PC-9 (cell line): Measurements from ENCODE around the gene TOM1. TPM values are rescaled to one million over a fixed set of nuclear protein-coding genes. Genes with fewer than 3 reads are reported as not detected.

Source experiments
- BruUV-seq: library from RNA; stranded (reverse); fragments of 400-500 nt; replicated peaks from 2 replicates; lab custom pipeline; 2021; lab: Mats Ljungman, UMichigan
- CTCF ChIA-PET: fragments of 300-600 bp; sonication (Branson Sonifier 250); formaldehyde crosslinking; loops from one replicate; lab custom pipeline; 2022; ENCODE audit warnings: antibody characterized with exemption; lab: Charles Lee
- POLR2A ChIA-PET: fragments of 300-600 bp; sonication (Branson Sonifier 250); formaldehyde crosslinking; loops from one replicate; lab custom pipeline; 2022; ENCODE audit warnings: antibody characterized with exemption; ENCODE audit not compliant: unreplicated experiment; lab: Charles Lee
- DNase-seq, 2 experiments: peaks; one replicate each; pipeline versions ENCODE4 v3.0.0 to v3.0.0-alpha.2; 2015 to 2022; ENCODE audit warnings: mixed read lengths in 1 of 2
- H2AFZ ChIP-seq: fragments of 200-600 bp; sonication (generic); 2 replicates; pipeline ENCODE4 v1.8.1; 2017; ENCODE audit warnings: antibody characterized with exemption
- H3F3A ChIP-seq: fragments of 200-600 bp; sonication (generic); 2 replicates; pipeline ENCODE4 v1.8.1; 2017; ENCODE audit warnings: antibody characterized with exemption, mild to moderate bottlenecking, low read depth; ENCODE audit not compliant: insufficient read depth
- H3K27ac ChIP-seq: fragments of 200-600 bp; sonication (generic); 2 replicates; pipeline ENCODE4 v1.6.1; 2016; ENCODE audit warnings: mixed run types
- H3K27me3 ChIP-seq: fragments of 200-600 bp; sonication (generic); 2 replicates; pipeline ENCODE4 v1.6.1; 2016; ENCODE audit warnings: low read depth, mixed run types; ENCODE audit not compliant: insufficient read depth
- H3K36me3 ChIP-seq: fragments of 200-600 bp; sonication (generic); 2 replicates; pipeline ENCODE4 v1.6.1; 2016; ENCODE audit warnings: low read depth, mixed run types
- H3K4me1 ChIP-seq: fragments of 200-600 bp; sonication (generic); replicated peaks from 2 replicates; pipeline ENCODE4 v1.6.1; 2016; ENCODE audit warnings: mixed run types; ENCODE audit not compliant: insufficient read depth
- H3K4me2 ChIP-seq: fragments of 200-600 bp; sonication (generic); 2 replicates; pipeline ENCODE4 v1.6.1; 2017; ENCODE audit warnings: mixed run types
- H3K4me3 ChIP-seq: fragments of 200-600 bp; sonication (generic); 2 replicates; pipeline ENCODE4 v1.6.1; 2016; ENCODE audit warnings: mixed run types
- H3K79me2 ChIP-seq: fragments of 200-600 bp; sonication (generic); 2 replicates; pipeline ENCODE4 v1.6.1; 2017; ENCODE audit warnings: low read depth, mixed run types
- H3K9me2 ChIP-seq: fragments of 200-600 bp; sonication (generic); 2 replicates; pipeline ENCODE4 v1.8.1; 2017; ENCODE audit warnings: mild to moderate bottlenecking; ENCODE audit not compliant: insufficient read depth
- H3K9me3 ChIP-seq: fragments of 200-600 bp; sonication (generic); 2 replicates; pipeline ENCODE4 v1.8.1; 2016; ENCODE audit warnings: low read depth; ENCODE audit not compliant: insufficient read depth
- H4K20me1 ChIP-seq: fragments of 200-600 bp; sonication (generic); 2 replicates; pipeline ENCODE4 v1.8.1; 2017; ENCODE audit not compliant: insufficient read depth
- CTCF ChIP-seq: fragments of 200-600 bp; sonication (generic); conservative IDR thresholded peaks from 2 replicates; pipeline ENCODE4 v1.6.1; 2017; ENCODE audit warnings: mixed run types, antibody characterized with exemption, mild to moderate bottlenecking, moderate library complexity
- EZH2 ChIP-seq: fragments of 200-600 bp; sonication (generic); IDR thresholded peaks from 2 replicates; pipeline ENCODE4 v1.8.0; 2017; ENCODE audit warnings: antibody characterized with exemption, low read depth
- intact Hi-C: fragments of 100-400 bp; cut with micrococcal nuclease; formaldehyde crosslinking; loops from one replicate; pipeline ENCODE4 v1.10.0; 2022; ENCODE audit not compliant: unreplicated experiment
- total RNA-seq: library from RNA; stranded (reverse); gene quantifications from 2 replicates; pipeline ENCODE4 v1.2.3, GENCODE V29; 2021

The TOM1 gene
- total RNA-seq, 1 experiment from 2014 or later: 43.6 TPM

GRCh38 chr22:35386670-35387288 is 87.1 kb downstream of the TOM1 start:
- Histone ChIP-seq H3K4me1 (peaks cover 10% of the 10 kb centered on the region), H3K4me2 (no peak overlapping the region), H3K4me3 (no peak overlapping the region), H3F3A (peaks cover 9% of the 10 kb centered on the region; the same call in 1 of the 2 replicates), H3K27me3 (no peaks in the 10 kb centered on the region), H2AFZ (no peak overlapping the region), H3K27ac (no peak overlapping the region), H3K36me3 (peaks cover 6% of the 10 kb centered on the region; the same call in 1 of the 2 replicates), H3K9me2 (no peaks in the 10 kb centered on the region), H3K9me3 (no peaks in the 10 kb centered on the region), H3K79me2 (0 out of 2 replicates have a peak, but pooled peaks cover 4% of the 10 kb centered on the region), H4K20me1 (no peaks in the 10 kb centered on the region)
- intact Hi-C loops: no loop called here
- TF ChIP-seq EZH2: no peak
- TF ChIP-seq CTCF: no peak
- BruUV-seq: no TSS peak
- no peak for DNase-seq
- POLR2A ChIA-PET: no interaction called here
- CTCF ChIA-PET: no interaction called here

GRCh38 chr22:35390933-35391332 is 91.2 kb downstream of the TOM1 start:
- Histone ChIP-seq H3K4me1 (no peaks in the 10 kb centered on the region), H3K36me3 (no peaks in the 10 kb centered on the region), H4K20me1 (no peaks in the 10 kb centered on the region), H3K9me3 (no peaks in the 10 kb centered on the region), H3K79me2 (no peaks in the 10 kb centered on the region), H3K4me3 (no peak overlapping the region), H3K27ac (no peak overlapping the region), H3F3A (peaks cover 10% of the 10 kb centered on the region; the same call in 1 of the 2 replicates), H2AFZ (no peak overlapping the region), H3K9me2 (no peaks in the 10 kb centered on the region), H3K4me2 (no peak overlapping the region), H3K27me3 (no peaks in the 10 kb centered on the region)
- TF ChIP-seq CTCF (no peak), EZH2 (no peak)
- no peak for DNase-seq
- no TSS peak for BruUV-seq
- ChIA-PET CTCF (interaction anchor here (0.7 kb wide), 1 partner anchor 10 kb away, joined by 4 read pairs; no protein-coding TSS in a partner anchor), POLR2A (no interaction called here)
- intact Hi-C loops: no loop called here

- DNase-seq: no peak
- Histone ChIP-seq H4K20me1 (no peaks in the 10 kb centered on the region), H3F3A (peaks cover 16% of the 10 kb centered on the region; the same call in 1 of the 2 replicates), H3K4me2 (no peak overlapping the region), H3K36me3 (no peaks in the 10 kb centered on the region), H3K27ac (no peak overlapping the region), H3K9me2 (no peaks in the 10 kb centered on the region), H2AFZ (no peak overlapping the region), H3K9me3 (no peaks in the 10 kb centered on the region), H3K4me3 (no peak overlapping the region), H3K79me2 (no peaks in the 10 kb centered on the region), H3K27me3 (no peaks in the 10 kb centered on the region), H3K4me1 (no peaks in the 10 kb centered on the region)
- intact Hi-C loops: no loop called here
- CTCF ChIA-PET: interaction anchor here (0.6 kb wide), 1 partner anchor 1045 kb away, joined by 3 read pairs; no protein-coding TSS in a partner anchor
- BruUV-seq: no TSS peak
- POLR2A ChIA-PET: no interaction called here
- TF ChIP-seq CTCF: no peak
- TF ChIP-seq EZH2: no peak
Measured at GRCh38 chr22:35392357-35392756, 92.7 kb downstream of the TOM1 start.
